GM18861 (cell line): ENCODE measurements around the gene ADGRG6.

Experiments
- ATAC-seq: cut with Tn5 transposase; IDR thresholded peaks from one replicate; pipeline ENCODE4 v1.9.1; 2021; ENCODE audit not compliant: unreplicated experiment

The ADGRG6 gene

GRCh38 chr6:142290851-142291250 is 11.0 kb upstream of the ADGRG6 start:
- no peak for ATAC-seq

GRCh38 chr6:142291512-142291911 is 10.3 kb upstream of the ADGRG6 start:
- ATAC-seq, result no peak

DNA sequence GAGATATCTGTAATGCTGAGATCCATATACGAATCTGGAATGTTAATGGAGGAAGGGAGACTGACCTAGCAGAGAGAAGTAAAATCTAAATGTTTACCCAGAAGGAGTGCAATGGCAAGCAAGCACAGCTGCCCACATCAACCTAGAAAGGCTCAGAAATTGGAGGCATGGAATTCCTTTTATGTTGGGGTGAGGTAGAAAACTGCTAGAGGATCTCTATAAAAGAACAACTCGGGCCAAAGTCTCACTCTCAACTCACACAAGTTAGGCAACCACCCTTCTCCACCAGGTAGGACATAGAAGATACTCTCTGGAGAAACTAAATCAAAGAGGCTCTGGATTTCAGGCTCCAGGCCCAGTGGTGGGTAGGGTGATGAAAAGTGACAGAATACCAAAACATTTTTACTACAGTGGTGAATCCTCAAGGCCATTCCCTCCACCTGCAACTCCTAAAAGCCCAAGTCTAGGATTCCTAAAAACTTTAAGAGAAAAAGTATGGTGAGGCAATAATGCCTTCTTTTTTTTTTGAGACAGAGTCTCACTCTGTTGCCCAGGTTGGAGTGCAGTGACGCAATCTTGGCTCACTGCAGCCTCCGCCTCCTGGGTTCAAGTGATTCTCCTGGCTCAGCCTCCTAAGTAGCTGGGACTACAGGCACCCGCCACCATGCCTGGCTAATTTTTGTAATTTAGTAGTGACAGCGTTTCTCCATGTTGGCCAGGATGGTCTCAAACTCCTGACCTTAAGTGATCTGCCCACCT is 9.5 kb upstream of the ADGRG6 start:
- no peak for ATAC-seq

DNA sequence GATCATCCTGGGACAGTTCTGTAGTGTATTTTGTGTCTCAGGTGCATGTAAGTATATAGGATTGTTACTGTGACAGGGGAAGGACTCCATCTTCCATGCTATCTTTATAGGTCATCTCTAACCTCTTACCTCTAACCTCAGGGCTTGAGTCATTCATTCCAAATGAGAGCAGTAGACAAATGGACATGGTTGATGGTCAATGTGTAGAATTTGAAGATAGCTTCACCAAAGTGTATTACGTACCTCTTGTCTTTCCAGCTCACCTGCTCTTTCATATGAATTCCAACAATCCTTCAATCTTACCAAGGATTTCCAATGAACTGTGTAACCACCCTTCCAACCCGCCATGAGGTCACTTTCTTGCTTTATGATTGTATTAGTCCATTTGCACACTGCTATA is 8.7 kb upstream of the ADGRG6 start:
- ATAC-seq, result no peak

- no peak for ATAC-seq
Measured at GRCh38 chr6:142294679-142295078, 7.1 kb upstream of the ADGRG6 start.

GRCh38 chr6:142296975-142297604 is 4.7 kb upstream of the ADGRG6 start:
- no peak for ATAC-seq

DNA sequence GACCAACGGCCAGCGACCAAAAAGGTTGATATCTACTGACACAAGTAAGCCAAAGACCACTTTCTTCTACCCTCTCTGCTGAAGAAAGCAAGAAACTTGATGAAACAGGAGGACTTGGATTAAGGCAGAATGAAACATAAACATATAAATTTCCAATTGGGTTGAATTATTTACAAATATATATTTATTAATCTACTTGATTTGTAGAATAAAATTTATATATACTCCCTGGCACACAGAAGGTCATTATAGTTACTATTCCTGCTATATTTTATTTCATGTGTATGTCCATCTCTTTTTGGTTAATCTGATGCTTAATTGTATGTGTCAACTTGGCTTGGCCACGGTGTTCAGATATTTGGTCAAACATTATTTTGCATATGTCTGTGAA is 4.2 kb upstream of the ADGRG6 start:
- ATAC-seq, result no peak

DNA sequence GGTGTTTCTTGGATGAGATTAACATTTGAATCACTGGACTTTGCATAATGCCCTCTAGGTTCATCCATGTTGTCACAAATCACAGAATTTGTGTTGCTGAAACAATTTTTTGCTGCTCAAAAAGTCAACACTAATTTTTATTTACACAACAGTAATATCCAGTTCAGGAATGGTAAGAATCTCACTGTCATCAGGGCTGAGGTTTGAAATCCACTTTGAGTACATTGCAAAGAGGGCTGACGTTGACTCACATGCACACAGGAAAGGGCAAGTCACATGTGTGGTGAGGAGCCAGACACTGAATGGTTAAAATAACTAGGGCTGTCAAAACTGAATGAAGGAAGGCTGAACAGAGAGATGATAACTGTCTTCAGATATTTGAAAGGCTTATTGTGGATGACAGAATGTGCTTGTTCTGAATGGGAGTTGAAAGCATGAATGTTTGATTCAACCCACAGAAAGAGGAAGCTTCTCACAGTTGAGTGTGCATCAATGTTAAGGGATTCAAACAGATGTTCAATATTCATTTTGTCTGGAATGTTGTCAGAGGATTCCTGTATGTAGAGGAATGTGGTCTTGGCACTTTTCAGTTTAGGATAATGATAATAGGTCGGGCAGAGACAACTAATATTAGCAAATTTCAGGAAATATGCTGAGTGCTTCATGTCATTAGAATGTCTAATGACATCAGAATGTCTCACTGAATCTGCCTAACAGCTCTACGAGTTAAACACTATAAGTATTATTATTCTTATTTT is 3.6 kb upstream of the ADGRG6 start:
- ATAC-seq, result no peak

- no peak for ATAC-seq
Measured at GRCh38 chr6:142300302-142300701, 1.5 kb upstream of the ADGRG6 start.

DNA sequence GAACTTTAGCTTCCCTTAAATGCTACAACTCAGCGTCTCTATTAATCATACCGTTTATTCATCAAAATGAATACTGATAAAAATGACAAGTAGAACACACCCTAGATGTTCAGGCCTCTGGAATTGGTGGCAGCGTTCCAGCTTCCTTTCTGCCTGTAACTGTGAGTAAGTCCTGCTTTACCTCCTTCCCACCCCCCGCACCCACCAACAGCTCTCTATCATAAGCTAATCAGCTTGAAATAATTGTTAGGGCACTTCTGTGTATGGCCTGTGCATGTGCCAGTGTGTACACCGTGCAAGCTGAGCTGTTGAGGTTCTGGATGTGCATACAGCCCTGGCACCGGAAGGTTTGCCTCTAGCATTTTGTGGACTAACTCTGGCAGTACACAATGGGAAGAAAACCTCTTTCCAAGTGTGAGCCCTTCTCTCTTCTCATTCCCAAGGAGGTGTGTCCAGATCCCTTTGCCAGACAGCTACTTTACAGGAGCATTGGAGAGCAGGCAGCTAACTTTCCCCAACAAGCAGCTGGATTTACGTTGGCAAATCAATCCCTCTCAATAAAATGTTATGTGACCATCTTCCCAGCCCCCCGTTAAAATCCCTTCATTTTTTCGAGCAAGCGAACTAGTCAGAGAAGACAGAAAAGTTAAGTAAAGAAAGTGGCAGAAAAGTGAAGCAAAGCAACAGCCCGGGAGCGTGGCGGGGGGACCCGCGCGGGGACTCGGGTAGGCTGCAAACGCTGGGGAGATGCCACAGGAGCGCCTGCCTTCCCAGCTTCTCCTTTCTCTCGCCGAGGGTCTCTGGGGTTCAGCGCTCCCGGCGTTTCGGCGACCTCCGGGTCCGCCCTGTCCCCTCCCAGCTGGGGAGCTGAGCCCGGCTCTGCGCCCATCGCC is 803 bp upstream of the ADGRG6 start:
- ATAC-seq, result no peak

DNA sequence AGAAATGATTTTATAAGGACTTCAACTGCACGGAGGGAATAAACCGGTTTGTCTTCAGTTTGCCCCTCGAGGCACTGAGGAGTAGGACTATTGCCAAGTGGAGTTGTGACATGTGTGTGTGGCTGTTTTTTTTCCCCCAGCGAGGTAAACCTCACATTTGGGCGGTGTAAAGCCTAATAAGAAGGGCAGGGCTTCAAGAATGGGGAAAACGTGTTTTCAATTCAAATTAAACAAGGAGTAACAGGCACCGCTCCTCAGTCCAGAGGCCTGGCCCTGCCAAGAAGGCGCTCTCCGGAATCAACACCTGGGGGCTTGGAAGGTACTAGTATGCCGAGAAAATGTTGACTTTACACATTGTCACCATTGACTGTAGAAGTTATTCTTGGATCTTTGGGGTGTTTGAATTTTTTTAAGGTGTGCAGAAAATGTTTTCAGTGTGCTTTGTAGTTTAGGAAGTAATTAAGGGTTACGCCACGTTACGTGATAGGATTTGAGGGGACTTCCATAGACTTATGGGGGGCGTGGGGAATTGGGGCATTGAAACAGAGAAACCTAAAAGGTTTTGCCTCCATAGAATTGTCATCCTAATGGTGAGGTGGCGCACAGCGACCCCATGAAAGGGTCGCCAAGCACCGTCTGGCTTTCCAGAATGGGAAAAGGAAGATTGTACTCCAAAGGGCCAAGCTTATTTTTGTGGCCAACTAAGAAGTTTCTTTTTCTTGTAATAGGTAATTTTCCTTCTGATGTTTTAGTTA is 791 bp downstream of the ADGRG6 start:
- no peak for ATAC-seq

- ATAC-seq, result no peak
Measured at GRCh38 chr6:142303176-142303533, 1.3 kb downstream of the ADGRG6 start.

- ATAC-seq, result no peak
Measured at GRCh38 chr6:142304241-142304640, 2.4 kb downstream of the ADGRG6 start.

- ATAC-seq, result no peak
Measured at GRCh38 chr6:142306736-142307135, 4.9 kb downstream of the ADGRG6 start.

DNA sequence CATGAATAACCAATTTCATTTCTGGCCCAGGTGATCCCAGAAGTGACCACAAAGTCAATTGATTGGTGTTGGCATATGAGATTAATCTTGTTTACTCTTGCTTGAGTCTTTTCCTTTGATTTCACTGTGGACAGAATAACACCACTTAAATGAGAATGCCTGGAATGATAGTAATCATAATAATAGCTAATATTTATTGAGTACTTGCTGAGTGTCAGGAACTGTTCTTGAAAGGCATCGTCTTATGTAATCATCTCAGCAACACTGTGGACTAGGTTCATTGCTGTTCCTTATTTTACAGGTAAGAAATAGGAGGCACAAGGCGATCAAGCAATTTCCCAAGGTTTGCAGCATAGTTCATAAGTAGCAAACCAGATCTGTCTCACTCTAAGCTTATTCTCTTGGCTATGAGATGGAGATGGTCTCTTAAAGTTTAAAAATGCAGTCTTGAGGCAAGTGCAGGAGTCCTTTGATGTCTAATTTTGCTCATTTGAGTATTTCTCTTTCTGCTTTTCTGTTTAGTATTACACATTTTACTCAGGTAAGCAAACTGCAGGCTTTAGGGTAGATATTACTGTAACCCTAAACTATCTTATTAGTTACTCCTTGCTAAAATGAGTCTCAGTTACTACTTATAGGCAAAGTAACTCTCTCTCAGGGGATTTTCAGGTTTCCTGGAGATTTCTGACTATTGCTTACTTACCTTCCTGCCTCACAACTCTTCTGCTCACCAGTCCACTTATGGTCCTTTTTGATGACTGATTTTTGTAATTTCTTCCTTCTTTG is 6.3 kb downstream of the ADGRG6 start:
- ATAC-seq, result no peak

DNA sequence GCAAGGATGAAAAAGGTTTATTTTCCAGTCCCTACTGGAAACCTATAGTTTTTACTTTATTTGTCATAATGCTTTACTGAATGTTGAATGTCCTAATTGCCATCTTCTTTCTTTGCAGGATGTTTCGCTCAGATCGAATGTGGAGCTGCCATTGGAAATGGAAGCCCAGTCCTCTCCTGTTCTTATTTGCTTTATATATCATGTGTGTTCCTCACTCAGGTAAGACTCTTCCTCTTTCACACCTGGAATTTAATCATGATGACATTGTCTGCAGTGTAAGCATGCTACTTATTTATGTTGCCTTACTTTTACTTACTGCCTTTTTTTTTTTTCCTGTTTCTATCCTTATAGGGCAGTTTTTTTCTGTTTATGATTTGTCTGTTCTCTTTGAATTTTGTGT is 7.6 kb downstream of the ADGRG6 start:
- ATAC-seq, result no peak

DNA sequence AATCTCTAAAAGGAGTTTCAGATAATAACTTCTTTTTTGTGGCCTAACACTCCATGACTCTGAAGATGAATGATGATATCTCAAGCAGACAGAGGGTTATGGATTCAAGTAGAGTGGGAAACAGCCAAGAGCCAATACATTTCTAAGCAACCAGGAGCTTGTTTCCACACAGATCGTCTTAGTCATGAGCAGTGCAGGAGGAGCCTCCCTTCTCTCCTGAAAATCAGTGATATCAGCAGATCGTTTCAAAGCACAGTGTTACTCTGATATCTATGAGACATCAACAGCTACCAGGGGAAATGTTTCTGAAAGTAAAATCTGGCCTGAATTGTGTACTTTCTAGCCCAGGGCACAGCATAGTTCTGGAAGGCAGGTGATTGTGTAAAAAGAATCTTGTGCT is 11.5 kb downstream of the ADGRG6 start:
- no peak for ATAC-seq

- ATAC-seq, result no peak
Measured at GRCh38 chr6:142316791-142317368, 15.1 kb downstream of the ADGRG6 start.

DNA sequence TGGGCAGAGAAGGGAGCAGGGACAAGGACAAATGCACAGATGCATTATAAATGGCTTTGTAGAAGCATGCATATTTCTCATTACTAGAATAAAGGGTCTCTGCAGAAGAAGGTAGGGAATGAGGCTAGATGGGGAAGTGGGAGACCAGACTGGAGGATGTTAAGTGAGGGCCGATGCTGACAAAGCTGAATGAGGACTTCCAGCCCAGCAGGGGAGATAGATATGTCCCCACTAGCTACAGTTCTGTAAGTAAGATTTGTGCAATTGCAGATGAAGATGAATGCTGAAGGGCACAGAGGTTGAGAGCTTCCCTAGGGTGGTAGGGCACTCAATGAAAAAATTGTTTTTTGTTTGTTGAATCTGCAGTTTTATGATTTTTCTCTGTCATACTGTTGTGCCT is 16.9 kb downstream of the ADGRG6 start:
- ATAC-seq, result no peak
